HepG2 (cell line): Measurements from ENCODE around the gene SPNS1. TPM values are rescaled to one million over a fixed set of nuclear protein-coding genes. Genes with fewer than 3 reads are reported as not detected.
A peak's percentile ranks its signal among the peaks of the same experiment; 100 is the strongest.

Source experiments
- ELF1 ChIP-seq: sonication (generic); formaldehyde crosslinking; IDR thresholded peaks from 2 replicates; pipeline ENCODE4 v1.4.0; 2020; ENCODE audit warnings: missing genetic modification reagents
- KDM4B ChIP-seq: sonication (generic); formaldehyde crosslinking; IDR thresholded peaks from 2 replicates; pipeline ENCODE4 v1.4.0; 2020; ENCODE audit warnings: missing genetic modification reagents
- NAIF1 ChIP-seq: sonication (generic); formaldehyde crosslinking; IDR thresholded peaks from 2 replicates; pipeline ENCODE4 v1.5.0; 2020; ENCODE audit warnings: mild to moderate bottlenecking, missing genetic modification reagents, borderline replicate concordance
- PHB2 ChIP-seq: fragments of 450-650 bp; IDR thresholded peaks from 2 replicates; pipeline ENCODE4 v1.6.1; 2018; ENCODE audit not compliant: partially characterized antibody
- RBM22 ChIP-seq: fragments of 200-400 bp; formaldehyde crosslinking; optimal IDR thresholded peaks from 2 replicates; pipeline ENCODE3; 2017; ENCODE audit warnings: mild to moderate bottlenecking, low read length, moderate library complexity
- U2AF2 ChIP-seq: fragments of 200-400 bp; formaldehyde crosslinking; IDR thresholded peaks from 2 replicates; pipeline ENCODE4 v1.6.1; 2017; ENCODE audit warnings: low read depth, mild to moderate bottlenecking, low read length
- XBP1 ChIP-seq: sonication (generic); formaldehyde crosslinking; IDR thresholded peaks from 2 replicates; pipeline ENCODE4 v1.5.0; 2020; ENCODE audit warnings: missing genetic modification reagents
- ZFP37 ChIP-seq: sonication (generic); formaldehyde crosslinking; IDR thresholded peaks from 2 replicates; pipeline ENCODE4 v1.4.0; 2020; ENCODE audit warnings: missing genetic modification reagents, borderline replicate concordance
- ZMYM2 ChIP-seq: sonication (generic); formaldehyde crosslinking; IDR thresholded peaks from 2 replicates; pipeline ENCODE4 v1.8.0; 2022; ENCODE audit warnings: mild to moderate bottlenecking, missing genetic modification reagents
- ZNF235 ChIP-seq: sonication (generic); formaldehyde crosslinking; IDR thresholded peaks from 2 replicates; pipeline ENCODE4 v1.8.1; 2023; ENCODE audit warnings: mild to moderate bottlenecking, missing genetic modification reagents, borderline replicate concordance
- ZNF292 ChIP-seq: sonication (generic); formaldehyde crosslinking; IDR thresholded peaks from 2 replicates; pipeline ENCODE4 v1.8.1; 2022; ENCODE audit warnings: mild to moderate bottlenecking, low read depth, missing genetic modification reagents, borderline replicate concordance
- ZNF549 ChIP-seq: sonication (generic); formaldehyde crosslinking; IDR thresholded peaks from 2 replicates; pipeline ENCODE4 v1.5.0; 2020; ENCODE audit warnings: missing genetic modification reagents
- ZNF660 ChIP-seq: sonication (generic); formaldehyde crosslinking; IDR thresholded peaks from 2 replicates; pipeline ENCODE4 v1.5.1; 2020; ENCODE audit warnings: mild to moderate bottlenecking, low read depth, missing genetic modification reagents, borderline replicate concordance
- polyA plus RNA-seq, 8 experiments: library from polyadenylated mRNA; depleted of rRNA in 3 of 8; stranded (reverse) in 7 of 8; unstranded in 1 of 8; fragments of >200 nt; fragmentation: Illumina TruSeq in 4 of 8; extraction: Trizol in 4 of 8; gene quantifications; 2 replicates each; pipeline versions ENCODE4 v1.2.1 to v1.2.3, GENCODE V29; 2011 to 2016; ENCODE audit warnings: low read depth in 4 of 8, missing spikeins in 1 of 8, mixed read lengths in 1 of 8; ENCODE audit not compliant: insufficient read depth in 1 of 8
- total RNA-seq, 5 experiments: library from RNA; depleted of rRNA; stranded (reverse); fragments of >200 nt; fragmentation: Illumina TruSeq; extraction: Trizol; gene quantifications; 2 replicates each; pipeline ENCODE4 v1.2.3, GENCODE V29; 2016; ENCODE audit warnings: low read depth in 1 of 5
- TF ChIP-seq, protein P1 (sequence below), 2 experiments: sonication (generic) in 1 of 2; formaldehyde crosslinking in 1 of 2; IDR thresholded peaks; 2 replicates each; pipeline versions ENCODE4 v1.4.0 to v1.6.1; 2016 to 2020; ENCODE audit warnings: borderline replicate concordance in 1 of 2, low read depth in 1 of 2, mild to moderate bottlenecking in 1 of 2, missing genetic modification reagents in 1 of 2
- TF ChIP-seq, protein P2 (sequence below): sonication (generic); formaldehyde crosslinking; conservative IDR thresholded peaks from 2 replicates; pipeline ENCODE4 v1.8.0; 2022; ENCODE audit warnings: low read depth, missing genetic modification reagents
- TF ChIP-seq, protein P3 (sequence below): sonication (generic); formaldehyde crosslinking; IDR thresholded peaks from 2 replicates; pipeline ENCODE4 v1.5.0; 2020; ENCODE audit warnings: missing genetic modification reagents, mild to moderate bottlenecking, borderline replicate concordance
- TF ChIP-seq, protein P4 (sequence below): sonication (generic); formaldehyde crosslinking; IDR thresholded peaks from 2 replicates; pipeline ENCODE4 v1.4.0; 2020; ENCODE audit warnings: missing genetic modification reagents, low read depth, mild to moderate bottlenecking, borderline replicate concordance
- TF ChIP-seq, protein P5 (sequence below): sonication (generic); formaldehyde crosslinking; conservative IDR thresholded peaks from 2 replicates; pipeline ENCODE4 v1.4.0; 2020; ENCODE audit warnings: missing genetic modification reagents
- TF ChIP-seq, protein P6 (sequence below): sonication (generic); formaldehyde crosslinking; IDR thresholded peaks from 2 replicates; pipeline ENCODE4 v1.8.0; 2022; ENCODE audit warnings: missing genetic modification reagents, low read depth, mild to moderate bottlenecking, borderline replicate concordance

SPNS1 gene
- total and polyA plus RNA-seq, 2 of the 13 experiments (the other 11 are each of a cell fraction or from before 2014, with no cell fraction given), result 25.6 to 38.8 TPM

DNA sequence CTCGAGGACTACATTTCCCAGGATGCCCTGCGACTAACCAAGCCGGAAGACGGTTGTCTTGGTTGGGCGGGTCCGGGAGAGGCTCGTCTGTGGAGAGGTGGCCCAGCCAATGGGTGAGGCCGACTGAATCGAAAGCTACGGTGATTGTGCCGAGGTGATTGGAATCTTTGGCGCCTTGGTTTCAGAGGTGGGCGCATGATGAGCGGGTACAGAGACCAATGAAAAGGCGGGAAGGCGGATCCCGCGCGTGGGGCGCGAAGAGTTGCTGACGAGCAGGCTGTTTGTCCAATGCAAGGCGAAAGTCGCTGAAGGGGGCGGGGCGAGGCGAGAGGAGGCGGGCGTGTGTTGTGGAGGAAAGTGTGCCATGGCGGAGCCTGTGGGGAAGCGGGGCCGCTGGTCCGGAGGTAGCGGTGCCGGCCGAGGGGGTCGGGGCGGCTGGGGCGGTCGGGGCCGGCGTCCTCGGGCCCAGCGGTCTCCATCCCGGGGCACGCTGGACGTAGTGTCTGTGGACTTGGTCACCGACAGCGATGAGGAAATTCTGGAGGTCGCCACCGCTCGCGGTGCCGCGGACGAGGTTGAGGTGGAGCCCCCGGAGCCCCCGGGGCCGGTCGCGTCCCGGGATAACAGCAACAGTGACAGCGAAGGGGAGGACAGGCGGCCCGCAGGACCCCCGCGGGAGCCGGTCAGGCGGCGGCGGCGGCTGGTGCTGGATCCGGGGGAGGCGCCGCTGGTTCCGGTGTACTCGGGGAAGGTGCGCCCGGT lies 23.7 kb upstream of the SPNS1 start, which contains the start of gene NFATC2IP (continued):
- TF ChIP-seq, protein P1, sequence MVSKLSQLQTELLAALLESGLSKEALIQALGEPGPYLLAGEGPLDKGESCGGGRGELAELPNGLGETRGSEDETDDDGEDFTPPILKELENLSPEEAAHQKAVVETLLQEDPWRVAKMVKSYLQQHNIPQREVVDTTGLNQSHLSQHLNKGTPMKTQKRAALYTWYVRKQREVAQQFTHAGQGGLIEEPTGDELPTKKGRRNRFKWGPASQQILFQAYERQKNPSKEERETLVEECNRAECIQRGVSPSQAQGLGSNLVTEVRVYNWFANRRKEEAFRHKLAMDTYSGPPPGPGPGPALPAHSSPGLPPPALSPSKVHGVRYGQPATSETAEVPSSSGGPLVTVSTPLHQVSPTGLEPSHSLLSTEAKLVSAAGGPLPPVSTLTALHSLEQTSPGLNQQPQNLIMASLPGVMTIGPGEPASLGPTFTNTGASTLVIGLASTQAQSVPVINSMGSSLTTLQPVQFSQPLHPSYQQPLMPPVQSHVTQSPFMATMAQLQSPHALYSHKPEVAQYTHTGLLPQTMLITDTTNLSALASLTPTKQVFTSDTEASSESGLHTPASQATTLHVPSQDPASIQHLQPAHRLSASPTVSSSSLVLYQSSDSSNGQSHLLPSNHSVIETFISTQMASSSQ (IDR thresholded peaks at IDR 0.05; ENCODE audit: low read depth), result peak; percentile 38; the same call in 1 of the 2 replicates
- TF ChIP-seq, protein P1 (CRISPR knock-in tag; IDR thresholded peaks at IDR 0.05; ENCODE audit: borderline replicate concordance), result 0 out of 2 replicates have a peak, but pooled peaks have one; percentile 28
- no peak for TF ChIP-seq PHB2
- TF ChIP-seq, protein P2, sequence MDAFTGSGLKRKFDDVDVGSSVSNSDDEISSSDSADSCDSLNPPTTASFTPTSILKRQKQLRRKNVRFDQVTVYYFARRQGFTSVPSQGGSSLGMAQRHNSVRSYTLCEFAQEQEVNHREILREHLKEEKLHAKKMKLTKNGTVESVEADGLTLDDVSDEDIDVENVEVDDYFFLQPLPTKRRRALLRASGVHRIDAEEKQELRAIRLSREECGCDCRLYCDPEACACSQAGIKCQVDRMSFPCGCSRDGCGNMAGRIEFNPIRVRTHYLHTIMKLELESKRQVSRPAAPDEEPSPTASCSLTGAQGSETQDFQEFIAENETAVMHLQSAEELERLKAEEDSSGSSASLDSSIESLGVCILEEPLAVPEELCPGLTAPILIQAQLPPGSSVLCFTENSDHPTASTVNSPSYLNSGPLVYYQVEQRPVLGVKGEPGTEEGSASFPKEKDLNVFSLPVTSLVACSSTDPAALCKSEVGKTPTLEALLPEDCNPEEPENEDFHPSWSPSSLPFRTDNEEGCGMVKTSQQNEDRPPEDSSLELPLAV (CRISPR knock-in tag), result 0 out of 2 replicates have a peak, but pooled peaks have one; percentile 49
- no peak for TF ChIP-seq U2AF2
- TF ChIP-seq XBP1, result no peak
- TF ChIP-seq RBM22, result no peak
- TF ChIP-seq ZFP37, result no peak
- TF ChIP-seq, protein P3, sequence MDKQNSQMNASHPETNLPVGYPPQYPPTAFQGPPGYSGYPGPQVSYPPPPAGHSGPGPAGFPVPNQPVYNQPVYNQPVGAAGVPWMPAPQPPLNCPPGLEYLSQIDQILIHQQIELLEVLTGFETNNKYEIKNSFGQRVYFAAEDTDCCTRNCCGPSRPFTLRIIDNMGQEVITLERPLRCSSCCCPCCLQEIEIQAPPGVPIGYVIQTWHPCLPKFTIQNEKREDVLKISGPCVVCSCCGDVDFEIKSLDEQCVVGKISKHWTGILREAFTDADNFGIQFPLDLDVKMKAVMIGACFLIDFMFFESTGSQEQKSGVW (CRISPR knock-in tag), result no peak
- no peak; the same call in 1 of the 2 replicates for TF ChIP-seq ZNF235 (CRISPR knock-in tag)
- TF ChIP-seq, protein P4, sequence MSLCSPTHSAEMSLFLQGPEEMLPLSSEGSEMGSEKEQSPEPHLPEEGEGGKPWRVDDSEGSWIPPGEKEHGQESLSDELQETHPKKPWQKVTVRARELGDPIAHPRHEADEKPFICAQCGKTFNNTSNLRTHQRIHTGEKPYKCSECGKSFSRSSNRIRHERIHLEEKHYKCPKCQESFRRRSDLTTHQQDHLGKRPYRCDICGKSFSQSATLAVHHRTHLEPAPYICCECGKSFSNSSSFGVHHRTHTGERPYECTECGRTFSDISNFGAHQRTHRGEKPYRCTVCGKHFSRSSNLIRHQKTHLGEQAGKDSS, result no peak
- TF ChIP-seq, protein P5, sequence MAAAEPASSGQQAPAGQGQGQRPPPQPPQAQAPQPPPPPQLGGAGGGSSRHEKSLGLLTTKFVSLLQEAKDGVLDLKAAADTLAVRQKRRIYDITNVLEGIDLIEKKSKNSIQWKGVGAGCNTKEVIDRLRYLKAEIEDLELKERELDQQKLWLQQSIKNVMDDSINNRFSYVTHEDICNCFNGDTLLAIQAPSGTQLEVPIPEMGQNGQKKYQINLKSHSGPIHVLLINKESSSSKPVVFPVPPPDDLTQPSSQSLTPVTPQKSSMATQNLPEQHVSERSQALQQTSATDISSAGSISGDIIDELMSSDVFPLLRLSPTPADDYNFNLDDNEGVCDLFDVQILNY, result peak; percentile 96
- no peak for TF ChIP-seq ZNF292
- TF ChIP-seq ZNF660 (CRISPR knock-in tag), result no peak
- TF ChIP-seq ZMYM2, result no peak
- peak; percentile 53; the same call in 1 of the 2 replicates for TF ChIP-seq NAIF1 (CRISPR knock-in tag)
- no peak for TF ChIP-seq ZNF549 (CRISPR knock-in tag)
- peak; percentile 100 for TF ChIP-seq ELF1 (CRISPR knock-in tag)
- TF ChIP-seq KDM4B (CRISPR knock-in tag), result no peak
- TF ChIP-seq, protein P6, sequence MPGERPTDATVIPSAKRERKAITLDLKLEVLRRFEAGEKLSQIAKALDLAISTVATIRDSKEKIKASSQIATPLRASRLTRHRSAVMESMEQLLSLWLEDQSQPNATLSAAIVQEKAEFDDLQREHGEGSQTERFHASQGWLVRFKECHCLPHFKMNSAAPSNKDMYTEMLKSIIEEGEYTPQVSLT (CRISPR knock-in tag), result no peak
